Stimulated activated CD8-positive, alpha-beta memory T cell treated with anti-CD3 and anti-CD28 coated beads, Interleukin-7, amount 100 ng/mL, for 1 hour (primary cell): ENCODE data around the gene NUDT3.
A peak's percentile ranks its signal among the peaks of the same experiment; 100 is the strongest.
"Not testable (repeated sequence)": the region's sequence is repeated elsewhere in the genome, so short reads cannot be mapped to it uniquely, and the experiment has no call there.

Source experiments
- DNase-seq, 2 donors: peaks; one replicate each; pipeline ENCODE4 v3.0.0-alpha.2; 2020; ENCODE audit warnings: low read depth in 2 of 2

The NUDT3 gene

DNA sequence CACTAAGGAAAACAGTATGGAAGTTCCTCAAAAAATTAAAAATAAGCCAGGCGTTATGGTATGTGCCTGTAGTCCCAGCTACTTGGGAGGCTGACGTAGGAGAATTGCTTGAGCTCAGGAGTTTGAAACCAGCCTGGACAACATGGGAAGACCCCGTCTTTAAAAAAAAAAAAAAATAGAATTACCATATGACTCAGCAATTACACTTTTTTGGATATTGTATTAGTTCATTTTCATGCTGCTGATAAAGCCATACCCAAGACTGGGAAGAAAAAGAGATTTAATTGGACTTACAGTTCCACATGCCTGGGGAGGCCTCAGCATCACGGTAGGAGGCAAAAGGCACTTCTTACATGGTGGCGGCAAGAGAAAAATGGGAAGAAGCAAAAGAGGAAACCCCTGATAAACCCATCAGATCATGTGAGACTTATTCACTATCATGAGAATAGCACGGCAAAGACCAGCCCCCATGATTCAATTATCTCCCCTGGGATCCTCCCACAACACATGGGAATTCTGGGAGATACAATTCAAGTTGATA, 132.9 kb downstream of the NUDT3 start:
- no peak for DNase-seq

GRCh38 chr6:34252395-34252794, 140.1 kb downstream of the NUDT3 start:
- DNase-seq: not testable (repeated sequence)

DNA sequence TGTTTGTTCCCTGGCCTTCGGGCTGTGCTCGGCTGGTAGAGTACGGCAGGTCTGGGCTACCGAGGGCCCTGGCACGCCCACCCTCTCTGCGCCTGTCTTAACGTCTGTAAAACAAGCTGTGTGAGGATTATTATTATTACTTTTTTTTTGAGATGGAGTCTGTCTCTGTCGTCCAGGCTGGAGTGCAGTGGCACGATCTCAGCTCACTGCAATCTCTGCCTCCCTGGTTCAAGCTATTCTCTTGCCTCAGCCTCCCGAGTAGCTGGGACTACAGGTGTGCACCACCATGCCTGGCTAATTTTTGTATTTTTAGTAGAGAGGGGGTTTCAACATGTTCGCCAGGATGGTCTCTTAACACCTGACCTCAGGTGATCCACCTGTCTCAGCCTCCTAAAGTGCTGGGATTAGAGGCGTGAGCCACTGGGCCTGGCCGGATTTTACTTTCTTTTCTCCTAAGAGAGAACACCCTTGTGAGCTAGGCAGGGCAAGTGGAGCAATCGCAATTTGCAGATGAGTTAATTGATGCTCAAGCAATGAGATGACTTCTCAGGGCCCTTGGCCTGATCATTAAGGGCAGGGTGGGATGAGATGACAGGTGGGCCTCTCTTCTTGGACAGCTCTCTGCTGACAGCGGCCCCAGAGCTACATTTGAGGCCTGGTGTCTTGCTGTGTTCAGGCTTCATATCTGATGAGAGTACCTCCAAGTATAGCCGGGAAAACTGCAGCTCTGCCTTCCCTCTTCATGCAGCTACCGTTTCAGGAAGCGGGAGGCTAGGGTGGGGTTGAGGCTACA, 142.8 kb downstream of the NUDT3 start:
- no peak for DNase-seq

- peak; percentile 96 to 97 for DNase-seq
Measured at GRCh38 chr6:34248727-34249468, 143.6 kb downstream of the NUDT3 start, which contains the start of gene SMIM29. Gene SMIM29, minus strand, starts transcription at chr6:34249006. Its CDS starts 1,215 bp downstream, at chr6:34247791.

GRCh38 chr6:34248198-34248726, 144.2 kb downstream of the NUDT3 start:
- DNase-seq: no peak

DNA sequence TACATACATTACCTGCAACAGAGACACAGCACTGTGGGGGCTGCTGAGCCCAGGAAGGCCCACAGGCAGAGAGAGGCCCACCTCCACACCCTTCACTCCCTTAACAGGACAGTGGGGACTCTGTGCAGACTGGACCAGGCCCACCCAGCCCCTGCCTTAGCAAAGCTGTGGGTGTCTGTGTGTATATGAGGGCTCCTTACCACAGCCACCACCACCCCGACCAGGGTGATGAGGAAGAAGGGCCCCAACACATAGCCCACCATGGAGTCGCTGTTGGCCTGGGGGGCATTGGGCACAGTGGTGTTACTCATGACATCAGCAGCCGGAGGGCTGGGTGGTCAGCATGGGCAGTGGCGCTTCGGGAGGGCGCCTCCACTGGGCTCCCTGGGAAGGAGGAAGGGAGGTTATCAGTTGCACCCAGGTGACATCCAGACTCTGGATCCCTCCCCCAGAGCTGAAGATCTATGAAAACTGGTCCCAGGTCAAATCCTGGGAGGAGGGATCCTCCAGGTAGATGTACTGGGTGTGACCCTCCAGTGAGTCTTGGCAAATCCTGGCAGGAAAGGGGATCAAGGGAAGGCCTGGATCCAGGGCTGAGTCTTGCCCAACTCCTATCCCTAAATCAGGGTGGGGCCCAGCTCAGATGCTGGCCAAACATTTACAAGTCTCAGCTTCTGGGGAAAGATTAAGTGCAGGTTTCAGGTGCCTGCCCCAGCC, 144.8 kb downstream of the NUDT3 start:
- DNase-seq: no peak

- DNase-seq: no peak
Measured at GRCh38 chr6:34246563-34247391, 145.7 kb downstream of the NUDT3 start.

- no peak for DNase-seq
Measured at GRCh38 chr6:34246249-34246562, 146.3 kb downstream of the NUDT3 start.

DNA sequence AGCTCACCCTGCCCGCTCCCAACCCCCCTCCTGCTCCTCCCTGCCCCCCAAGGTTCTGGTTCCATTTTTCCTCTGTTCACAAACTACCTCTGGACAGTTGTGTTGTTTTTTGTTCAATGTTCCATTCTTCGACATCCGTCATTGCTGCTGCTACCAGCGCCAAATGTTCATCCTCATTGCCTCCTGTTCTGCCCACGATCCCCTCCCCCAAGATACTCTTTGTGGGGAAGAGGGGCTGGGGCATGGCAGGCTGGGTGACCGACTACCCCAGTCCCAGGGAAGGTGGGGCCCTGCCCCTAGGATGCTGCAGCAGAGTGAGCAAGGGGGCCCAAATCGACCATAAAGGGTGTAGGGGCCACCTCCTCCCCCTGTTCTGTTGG, 146.7 kb downstream of the NUDT3 start:
- not testable (repeated sequence) for DNase-seq

DNA sequence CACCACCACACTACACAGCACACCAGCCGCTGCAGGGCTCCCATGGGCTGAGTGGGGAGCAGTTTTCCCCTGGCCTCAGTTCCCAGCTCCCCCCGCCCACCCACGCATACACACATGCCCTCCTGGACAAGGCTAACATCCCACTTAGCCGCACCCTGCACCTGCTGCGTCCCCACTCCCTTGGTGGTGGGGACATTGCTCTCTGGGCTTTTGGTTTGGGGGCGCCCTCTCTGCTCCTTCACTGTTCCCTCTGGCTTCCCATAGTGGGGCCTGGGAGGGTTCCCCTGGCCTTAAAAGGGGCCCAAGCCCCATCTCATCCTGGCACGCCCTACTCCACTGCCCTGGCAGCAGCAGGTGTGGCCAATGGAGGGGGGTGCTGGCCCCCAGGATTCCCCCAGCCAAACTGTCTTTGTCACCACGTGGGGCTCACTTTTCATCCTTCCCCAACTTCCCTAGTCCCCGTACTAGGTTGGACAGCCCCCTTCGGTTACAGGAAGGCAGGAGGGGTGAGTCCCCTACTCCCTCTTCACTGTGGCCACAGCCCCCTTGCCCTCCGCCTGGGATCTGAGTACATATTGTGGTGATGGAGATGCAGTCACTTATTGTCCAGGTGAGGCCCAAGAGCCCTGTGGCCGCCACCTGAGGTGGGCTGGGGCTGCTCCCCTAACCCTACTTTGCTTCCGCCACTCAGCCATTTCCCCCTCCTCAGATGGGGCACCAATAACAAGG, 147.3 kb downstream of the NUDT3 start:
- not testable (repeated sequence) for DNase-seq

DNA sequence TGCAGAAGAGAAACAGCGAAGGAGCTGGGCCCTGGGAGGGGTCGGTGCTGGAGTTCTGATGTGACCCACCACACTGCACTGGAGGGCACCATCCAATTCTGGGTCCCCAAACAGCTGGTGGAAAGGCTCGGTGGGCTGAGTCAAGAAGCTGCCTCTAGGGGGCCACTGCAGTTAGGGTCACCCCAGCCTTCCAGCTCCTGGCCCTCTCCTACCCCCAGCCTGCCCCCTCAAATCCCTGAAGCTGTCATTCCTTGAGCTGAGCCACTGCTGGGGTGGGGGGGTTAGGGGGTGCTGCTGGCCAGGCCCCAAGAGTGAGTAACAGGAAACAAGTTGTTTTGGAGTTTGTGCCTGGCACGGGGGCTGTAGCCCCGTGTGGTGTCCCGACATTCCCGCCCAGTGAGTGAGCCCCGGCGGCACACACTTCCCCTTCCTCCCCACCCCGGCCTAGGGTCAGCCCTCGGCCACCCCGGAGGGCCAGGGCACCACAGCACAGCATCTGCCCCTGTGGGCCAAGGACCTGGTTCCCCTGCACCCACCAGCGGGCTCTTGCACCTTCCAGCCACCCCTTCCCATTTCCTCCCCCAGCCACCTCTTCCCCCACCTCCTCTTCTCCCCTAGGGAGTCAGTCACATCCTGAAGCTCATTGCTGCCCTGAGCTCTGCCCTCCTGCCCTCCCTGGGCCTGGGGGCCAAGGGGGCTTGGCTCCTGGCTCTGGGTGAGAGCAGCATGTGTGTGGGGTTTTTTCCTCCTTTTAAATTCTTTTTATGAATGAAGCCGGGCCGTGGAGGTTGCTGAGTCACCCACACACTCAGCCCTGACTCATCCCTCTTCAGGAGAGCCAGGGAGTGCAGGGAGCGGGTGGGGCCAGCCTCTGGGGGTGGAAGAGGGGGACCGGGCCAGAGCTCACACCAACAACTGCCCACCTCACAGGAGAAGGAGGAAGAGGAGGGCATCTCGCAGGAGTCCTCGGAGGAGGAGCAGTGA, 148.3 kb downstream of the NUDT3 start:
- no peak for DNase-seq

DNA sequence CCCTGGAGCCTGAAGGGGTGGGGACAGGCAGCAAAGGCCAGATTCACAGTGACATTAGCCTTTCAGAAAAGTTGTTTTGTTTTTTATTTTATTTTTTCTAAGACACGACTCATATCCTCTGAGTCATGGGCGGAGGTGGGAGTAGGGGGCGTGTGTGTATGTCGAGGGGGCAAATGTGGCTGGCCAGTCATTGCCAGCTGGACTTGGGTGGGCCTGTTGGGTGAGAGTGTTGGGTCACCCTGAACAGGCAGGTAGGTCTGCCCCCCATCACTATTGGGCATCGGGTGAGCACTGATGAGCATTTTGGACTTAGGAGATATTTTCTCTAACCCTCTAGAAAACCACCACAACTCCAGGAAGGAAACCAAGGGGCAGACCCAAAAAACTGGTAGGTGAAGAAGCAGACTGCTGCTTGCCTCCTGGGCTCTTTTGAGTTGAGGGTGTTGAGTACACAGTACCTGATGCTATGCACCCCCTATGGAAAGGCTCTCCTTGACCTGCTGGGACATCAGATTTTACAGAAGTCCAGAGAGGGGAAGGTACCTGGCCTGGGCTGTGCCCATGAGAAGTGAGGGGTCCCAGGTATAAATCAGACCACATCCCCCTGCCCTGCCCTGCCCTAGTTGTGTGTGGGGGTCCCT, 149.2 kb downstream of the NUDT3 start:
- DNase-seq: no peak

GRCh38 chr6:34242252-34243130, 150.0 kb downstream of the NUDT3 start:
- no peak for DNase-seq

DNA sequence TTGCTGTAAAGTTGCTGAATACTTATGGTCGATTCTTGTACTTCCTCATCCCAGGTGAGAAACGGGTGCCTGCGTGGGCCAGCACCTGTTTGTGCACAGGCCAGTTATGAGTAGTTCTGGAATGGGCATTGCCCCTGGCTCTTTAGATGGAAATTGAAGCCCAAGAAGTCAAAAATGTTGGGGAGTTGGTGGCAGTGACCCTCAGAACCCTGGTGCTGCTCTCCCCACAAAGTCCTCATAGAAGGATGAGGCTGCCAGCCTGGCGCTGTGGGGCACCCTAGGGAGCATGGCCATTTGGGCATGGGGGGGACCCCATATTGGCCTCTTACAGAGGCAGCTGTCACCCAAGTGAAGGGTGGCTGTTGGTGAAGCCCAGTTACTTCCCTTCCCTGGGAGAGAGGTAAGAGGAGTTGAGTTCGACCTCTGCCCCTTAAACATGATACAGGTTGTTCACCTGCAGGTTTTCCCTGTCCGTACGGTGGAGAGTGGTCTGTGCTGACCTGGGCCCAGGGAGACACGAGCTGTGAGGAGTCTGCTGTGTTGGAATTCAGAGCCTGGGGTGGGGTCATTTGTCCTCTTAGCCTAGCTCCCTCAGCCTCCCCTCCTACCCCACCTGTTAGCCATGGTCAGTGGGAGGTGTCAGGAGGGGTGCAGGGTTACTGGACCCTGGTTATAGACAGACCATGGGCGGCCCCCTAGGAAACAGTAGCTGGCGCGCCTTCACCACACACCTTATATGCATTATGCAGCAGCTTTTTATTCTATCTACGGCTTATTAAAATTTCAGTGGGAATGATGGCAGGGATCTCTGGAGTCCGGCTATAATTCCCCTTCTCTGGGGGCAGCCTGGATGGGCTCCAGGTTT, 150.9 kb downstream of the NUDT3 start:
- DNase-seq: no peak

- no peak for DNase-seq
Measured at GRCh38 chr6:34240329-34241248, 151.9 kb downstream of the NUDT3 start.

GRCh38 chr6:34239893-34240292, 152.6 kb downstream of the NUDT3 start:
- DNase-seq: no peak
